K562 (cell line): ENCODE measurements around the gene C11orf91. TPM values are rescaled to one million over a fixed set of nuclear protein-coding genes. Genes with fewer than 3 reads are reported as not detected.

Source experiments
- BCL6 ChIP-seq: fragments of 250-450 bp; sonication (Bioruptor Pico); IDR thresholded peaks from 2 replicates; pipeline ENCODE4 v1.4.0; 2020
- CREB3L1 ChIP-seq: fragments of 450-650 bp; IDR thresholded peaks from 2 replicates; pipeline ENCODE4 v1.6.1; 2014; ENCODE audit warnings: low read depth, mild to moderate bottlenecking, moderate library complexity, borderline replicate concordance
- GATAD2A ChIP-seq: fragments of 450-650 bp; IDR thresholded peaks from 2 replicates; pipeline ENCODE4 v1.6.1; 2017
- KAT2B ChIP-seq: IDR thresholded peaks from one replicate; pipeline ENCODE4 v1.6.1; 2012; ENCODE audit warnings: low read depth, mild to moderate bottlenecking, control low read depth, inconsistent platforms, low read length, moderate library complexity
- MAFG ChIP-seq: fragments of 450-650 bp; conservative IDR thresholded peaks from 2 replicates; pipeline ENCODE4 v1.6.1; 2016; ENCODE audit warnings: missing genetic modification characterization, missing compliant biosample characterization
- PHTF2 ChIP-seq: fragments of 250-450 bp; sonication (Bioruptor Pico); IDR thresholded peaks from 2 replicates; pipeline ENCODE4 v1.5.0; 2021; ENCODE audit warnings: mild to moderate bottlenecking
- RERE ChIP-seq: sonication (generic); formaldehyde crosslinking; IDR thresholded peaks from 2 replicates; pipeline ENCODE4 v1.8.0; 2023; ENCODE audit warnings: missing genetic modification reagents, mild to moderate bottlenecking, borderline replicate concordance
- REST ChIP-seq, 2 experiments: fragments of 450-650 bp; formaldehyde crosslinking in 1 of 2; IDR thresholded peaks; 2 replicates each; pipeline versions ENCODE4 v1.4.0 to v1.6.1; 2014 to 2020; ENCODE audit warnings: mild to moderate bottlenecking in 2 of 2, borderline replicate concordance in 1 of 2, low read depth in 1 of 2
- ZNF324 ChIP-seq: fragments of 250-450 bp; sonication (Bioruptor Pico); IDR thresholded peaks from 2 replicates; pipeline ENCODE4 v1.4.0; 2020; ENCODE audit warnings: mild to moderate bottlenecking
- ZNF764 ChIP-seq: fragments of 250-450 bp; sonication (Bioruptor Pico); IDR thresholded peaks from 2 replicates; pipeline ENCODE4 v1.4.0; 2020; ENCODE audit warnings: low read depth, mild to moderate bottlenecking, moderate library complexity
- polyA plus RNA-seq, 8 experiments: library from polyadenylated mRNA; depleted of rRNA in 4 of 8; stranded (reverse) in 5 of 8; unstranded in 3 of 8; fragments of >200 nt; fragmentation: Nextera tagmentation in 2 of 8; fragmentation: Illumina TruSeq in 1 of 8; extraction: Ambion mirVana in 2 of 8; extraction: Trizol in 1 of 8; gene quantifications; 2 replicates each; pipeline versions ENCODE4 v1.2.1 to v1.2.3, GENCODE V29; 2011 to 2014; ENCODE audit warnings: inconsistent platforms in 1 of 8, missing spikeins in 1 of 8
- total RNA-seq, 7 experiments: library from RNA; depleted of rRNA in 6 of 7; stranded (reverse); fragments of >200 nt in 6 of 7; fragmentation: Illumina TruSeq in 2 of 7; extraction: Trizol in 2 of 7; gene quantifications; 2 replicates each; pipeline versions ENCODE4 v1.2.1 to v1.2.3, GENCODE V29; 2011 to 2021; ENCODE audit warnings: low replicate concordance in 1 of 7

C11orf91 gene
- total and polyA plus RNA-seq, 9 of the 15 experiments (the other 6 are each of a cell fraction or from before 2014, with no cell fraction given): not detected

GRCh38 chr11:33700502-33701271, at the start of gene C11orf91 (continued):
- TF ChIP-seq ZNF764 (CRISPR knock-in tag) (no peak), KAT2B (no peak), CREB3L1 (no peak), BCL6 (no peak), PHTF2 (CRISPR knock-in tag) (no peak), ZNF324 (no peak), MAFG (tag) (no peak), REST (IDR thresholded peaks at IDR 0.05; ENCODE audit: borderline replicate concordance) (no peak), REST (CRISPR knock-in tag; IDR thresholded peaks at IDR 0.05; ENCODE audit: low read depth) (peak; percentile 69; the same call in 1 of the 2 replicates), GATAD2A (no peak), RERE (CRISPR knock-in tag) (no peak)
